K562 (cell line): ENCODE data around the gene TPX2.

Experiments
- ERF ChIP-seq: fragments of 450-650 bp; formaldehyde crosslinking; IDR thresholded peaks from 2 replicates; pipeline ENCODE4 v1.4.0; 2020; ENCODE audit warnings: mild to moderate bottlenecking, mixed read lengths
- ILK ChIP-seq: fragments of 450-650 bp; IDR thresholded peaks from 2 replicates; pipeline ENCODE4 v1.6.1; 2016; ENCODE audit warnings: missing genetic modification characterization, low read depth, mild to moderate bottlenecking, missing compliant biosample characterization, moderate library complexity, borderline replicate concordance
- POLR2A ChIP-seq: fragments of 450-650 bp; conservative IDR thresholded peaks from 2 replicates; pipeline ENCODE4 v1.6.1; 2016

DNA sequence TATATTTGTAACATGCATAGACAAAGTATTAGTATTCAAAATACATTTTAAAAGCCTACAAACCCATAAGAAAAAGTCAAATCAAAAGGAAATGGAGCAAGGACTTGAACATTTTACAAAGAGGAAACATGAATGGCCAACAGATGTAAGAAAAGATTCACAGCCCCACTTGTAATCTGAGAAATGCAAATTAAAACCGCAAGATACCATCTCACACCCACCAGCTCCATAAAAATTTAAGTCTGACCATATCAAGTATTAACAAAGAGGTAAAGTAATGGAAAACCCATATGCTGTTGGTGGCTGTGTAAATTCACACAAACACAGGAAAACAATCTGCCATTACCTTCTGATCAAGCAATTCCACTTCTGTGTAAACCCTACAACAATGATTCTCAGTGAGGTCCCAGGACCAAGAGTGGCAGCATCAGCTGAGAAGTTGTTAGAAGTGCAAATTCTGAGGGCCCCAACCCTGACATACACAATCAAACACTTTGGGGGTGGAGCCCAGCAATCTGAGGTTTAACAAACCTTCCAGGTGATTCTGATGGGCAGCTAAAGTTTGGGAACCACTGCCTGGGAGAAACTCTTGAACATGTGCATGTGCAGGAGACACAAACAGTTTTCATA, 47.3 kb upstream of the TPX2 start:
- TF ChIP-seq POLR2A (no peak), ERF (no peak), ILK (tag) (no peak)
